DOHH2 (cell line): ENCODE measurements around the gene DDX55.
"Not testable (repeated sequence)": the region's sequence is repeated elsewhere in the genome, so short reads cannot be mapped to it uniquely, and the experiment has no call there.

Source experiments
- H3F3A ChIP-seq: fragments of 200-600 bp; sonication (generic), shearing (Covaris generic); 2 replicates; pipeline ENCODE4 v1.6.0; 2016; ENCODE audit warnings: antibody characterized with exemption, mild to moderate bottlenecking; ENCODE audit not compliant: control insufficient read depth, insufficient read depth
- H3K27ac ChIP-seq: fragments of 200-600 bp; sonication (generic); 2 replicates; pipeline ENCODE4 v1.5.1; 2014; ENCODE audit warnings: low read depth, mild to moderate bottlenecking, low read length, moderate library complexity
- H3K27me3 ChIP-seq: fragments of 200-600 bp; sonication (generic); 2 replicates; pipeline ENCODE4 v1.6.1; 2014; ENCODE audit warnings: mild to moderate bottlenecking, low read length, mixed read lengths; ENCODE audit not compliant: control insufficient read depth
- H3K36me3 ChIP-seq: fragments of 200-600 bp; sonication (generic); 2 replicates; pipeline ENCODE4 v1.6.1; 2014; ENCODE audit warnings: mild to moderate bottlenecking, low read length, moderate library complexity, mixed read lengths; ENCODE audit not compliant: control insufficient read depth
- H3K4me1 ChIP-seq: fragments of 200-600 bp; sonication (generic); 2 replicates; pipeline ENCODE4 v1.6.1; 2014; ENCODE audit warnings: mild to moderate bottlenecking, low read length, mixed read lengths; ENCODE audit not compliant: control insufficient read depth
- H3K4me2 ChIP-seq: fragments of 200-600 bp; sonication (generic); 2 replicates; pipeline ENCODE4 v1.6.0; 2014; ENCODE audit warnings: mild to moderate bottlenecking, low read length, moderate library complexity
- H3K4me3 ChIP-seq: fragments of 200-600 bp; sonication (generic); 2 replicates; pipeline ENCODE4 v1.5.1; 2014; ENCODE audit warnings: mild to moderate bottlenecking, low read length, mixed read lengths
- H3K79me2 ChIP-seq: fragments of 200-600 bp; sonication (generic); 2 replicates; pipeline ENCODE4 v1.6.1; 2014; ENCODE audit warnings: mild to moderate bottlenecking, low read length, mixed read lengths; ENCODE audit not compliant: control insufficient read depth
- H3K9me2 ChIP-seq: fragments of 200-600 bp; sonication (generic); replicated peaks from 2 replicates; pipeline ENCODE4 v1.6.1; 2014; ENCODE audit warnings: mild to moderate bottlenecking, low read length, mixed read lengths; ENCODE audit not compliant: control insufficient read depth
- H3K9me3 ChIP-seq: fragments of 200-600 bp; sonication (generic); 2 replicates; pipeline ENCODE4 v1.6.1; 2014; ENCODE audit warnings: antibody characterized with exemption, low read length, mixed read lengths; ENCODE audit not compliant: control insufficient read depth, insufficient read depth
- H4K20me1 ChIP-seq: fragments of 200-600 bp; sonication (generic); 2 replicates; pipeline ENCODE4 v1.6.0; 2014; ENCODE audit warnings: low read depth, mild to moderate bottlenecking, antibody characterized with exemption, low read length, moderate library complexity; ENCODE audit not compliant: control insufficient read depth, insufficient read depth
- CTCF ChIP-seq: fragments of 200-600 bp; sonication (generic); IDR thresholded peaks from one replicate; pipeline ENCODE4 v1.5.1; 2014; ENCODE audit warnings: antibody characterized with exemption, mild to moderate bottlenecking, low read depth, low read length; ENCODE audit not compliant: poor library complexity, severe bottlenecking
- EZH2phosphoT487 ChIP-seq: fragments of 200-600 bp; sonication (generic); IDR thresholded peaks from 2 replicates; pipeline ENCODE4 v1.6.1; 2017; ENCODE audit warnings: borderline replicate concordance, mild to moderate bottlenecking, antibody characterized with exemption, low read length, moderate library complexity, mixed read lengths

DDX55 gene

DNA sequence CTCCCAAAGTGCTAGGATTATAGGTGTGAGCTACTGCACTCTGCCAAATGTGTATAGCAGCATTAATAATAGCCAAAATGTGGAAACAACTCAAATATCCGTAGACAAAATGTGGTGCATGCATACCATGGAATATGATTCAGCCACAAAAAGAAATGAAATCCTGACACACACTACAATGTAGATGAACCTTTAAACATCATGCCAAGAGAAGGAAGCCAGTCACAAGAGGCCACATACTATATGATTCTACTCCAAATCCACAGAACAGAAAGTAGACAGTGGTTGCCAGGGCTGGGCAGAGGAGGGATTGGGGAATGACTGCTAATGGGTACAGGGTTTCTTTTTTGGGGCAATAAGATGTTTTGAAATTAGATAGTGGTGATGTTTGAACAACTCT lies 25.3 kb upstream of the DDX55 start:
- H3F3A ChIP-seq: no peaks in the 10 kb centered on the region
- no peaks in the 10 kb centered on the region for H3K27me3 ChIP-seq
- no peaks in the 10 kb centered on the region for H3K79me2 ChIP-seq
- H4K20me1 ChIP-seq: no peaks in the 10 kb centered on the region
- H3K9me3 ChIP-seq: no peaks in the 10 kb centered on the region
- H3K9me2 ChIP-seq: no peaks in the 10 kb centered on the region
- no peaks in the 10 kb centered on the region for H3K36me3 ChIP-seq
- no peak overlapping the region for H3K4me3 ChIP-seq
- H3K4me1 ChIP-seq: no peaks in the 10 kb centered on the region
- no peak overlapping the region for H3K27ac ChIP-seq
- no peak overlapping the region for H3K4me2 ChIP-seq
- TF ChIP-seq CTCF (no peak), EZH2phosphoT487 (no peak)

GRCh38 chr12:123578243-123578642 lies 23.7 kb upstream of the DDX55 start:
- H3K4me1 ChIP-seq: peaks cover 12% of the 10 kb centered on the region
- no peaks in the 10 kb centered on the region for H3K27me3 ChIP-seq
- no peak overlapping the region for H3K4me3 ChIP-seq
- no peaks in the 10 kb centered on the region for H3K9me3 ChIP-seq
- TF ChIP-seq EZH2phosphoT487 (no peak), CTCF (no peak)
- H3K36me3 ChIP-seq: no peaks in the 10 kb centered on the region
- H3K79me2 ChIP-seq: peaks cover 11% of the 10 kb centered on the region
- no peak overlapping the region for H3K4me2 ChIP-seq
- 0 out of 2 replicates have a peak, but pooled peaks cover 3% of the 10 kb centered on the region for H3F3A ChIP-seq
- no peaks in the 10 kb centered on the region for H3K9me2 ChIP-seq
- no peak overlapping the region for H3K27ac ChIP-seq
- H4K20me1 ChIP-seq: no peaks in the 10 kb centered on the region

DNA sequence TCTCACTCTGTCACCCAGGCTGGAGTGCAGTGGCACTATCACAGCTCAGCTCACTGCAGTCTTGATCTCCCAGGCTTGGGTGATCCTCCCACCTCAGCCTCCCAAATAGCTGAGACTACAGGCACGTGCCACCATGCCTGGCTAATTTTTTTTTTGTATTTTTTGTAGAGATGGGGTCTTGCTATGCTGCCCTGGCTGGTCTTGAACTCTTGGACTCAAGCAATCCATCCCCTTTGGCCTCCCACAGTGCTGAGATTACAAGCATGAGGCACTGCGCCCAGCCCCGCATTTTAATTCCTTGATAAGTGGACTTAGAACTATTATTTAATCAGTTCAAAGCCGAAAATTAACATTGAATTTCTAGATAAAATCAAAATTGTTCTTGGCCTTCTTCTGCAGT lies 23.1 kb upstream of the DDX55 start:
- H3K4me1 ChIP-seq: peaks cover 12% of the 10 kb centered on the region
- H3K27me3 ChIP-seq, H3K4me3 ChIP-seq, H3K9me3 ChIP-seq, H3K36me3 ChIP-seq, H3K4me2 ChIP-seq, H4K20me1 ChIP-seq, H3F3A ChIP-seq, H3K9me2 ChIP-seq, H3K27ac ChIP-seq: not testable (repeated sequence)
- peaks cover 17% of the 10 kb centered on the region for H3K79me2 ChIP-seq

- H3K4me1 ChIP-seq: peaks cover 18% of the 10 kb centered on the region
- peaks cover 17% of the 10 kb centered on the region for H3K36me3 ChIP-seq
- TF ChIP-seq CTCF: no peak
- no peak for TF ChIP-seq EZH2phosphoT487
- no peak overlapping the region for H3K4me2 ChIP-seq
- no peak overlapping the region for H3K27ac ChIP-seq
- H3K9me3 ChIP-seq: no peaks in the 10 kb centered on the region
- peaks cover 6% of the 10 kb centered on the region for H4K20me1 ChIP-seq
- no peaks in the 10 kb centered on the region for H3K9me2 ChIP-seq
- peaks cover 36% of the 10 kb centered on the region for H3K79me2 ChIP-seq
- no peaks in the 10 kb centered on the region for H3K27me3 ChIP-seq
- 0 out of 2 replicates have a peak, but pooled peaks cover 3% of the 10 kb centered on the region for H3F3A ChIP-seq
- no peak overlapping the region for H3K4me3 ChIP-seq
Measured at GRCh38 chr12:123580772-123581171, 21.1 kb upstream of the DDX55 start.
